K562 treated with DMSO at 1 percent for 12 hours (cell line): ENCODE results near the gene SHTN1. TPM values are rescaled to one million over a fixed set of nuclear protein-coding genes. Genes with fewer than 3 reads are reported as not detected.

Experiments used
- total RNA-seq: library from RNA; unstranded; fragments of 300-600 nt; gene quantifications from 2 replicates; pipeline ENCODE4 v1.2.3, GENCODE V29; 2022; ENCODE audit not compliant: insufficient read depth

The SHTN1 gene, protein sequence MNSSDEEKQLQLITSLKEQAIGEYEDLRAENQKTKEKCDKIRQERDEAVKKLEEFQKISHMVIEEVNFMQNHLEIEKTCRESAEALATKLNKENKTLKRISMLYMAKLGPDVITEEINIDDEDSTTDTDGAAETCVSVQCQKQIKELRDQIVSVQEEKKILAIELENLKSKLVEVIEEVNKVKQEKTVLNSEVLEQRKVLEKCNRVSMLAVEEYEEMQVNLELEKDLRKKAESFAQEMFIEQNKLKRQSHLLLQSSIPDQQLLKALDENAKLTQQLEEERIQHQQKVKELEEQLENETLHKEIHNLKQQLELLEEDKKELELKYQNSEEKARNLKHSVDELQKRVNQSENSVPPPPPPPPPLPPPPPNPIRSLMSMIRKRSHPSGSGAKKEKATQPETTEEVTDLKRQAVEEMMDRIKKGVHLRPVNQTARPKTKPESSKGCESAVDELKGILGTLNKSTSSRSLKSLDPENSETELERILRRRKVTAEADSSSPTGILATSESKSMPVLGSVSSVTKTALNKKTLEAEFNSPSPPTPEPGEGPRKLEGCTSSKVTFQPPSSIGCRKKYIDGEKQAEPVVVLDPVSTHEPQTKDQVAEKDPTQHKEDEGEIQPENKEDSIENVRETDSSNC
- total RNA-seq: 4.9 and 18.1 TPM in 2 replicates

DNA sequence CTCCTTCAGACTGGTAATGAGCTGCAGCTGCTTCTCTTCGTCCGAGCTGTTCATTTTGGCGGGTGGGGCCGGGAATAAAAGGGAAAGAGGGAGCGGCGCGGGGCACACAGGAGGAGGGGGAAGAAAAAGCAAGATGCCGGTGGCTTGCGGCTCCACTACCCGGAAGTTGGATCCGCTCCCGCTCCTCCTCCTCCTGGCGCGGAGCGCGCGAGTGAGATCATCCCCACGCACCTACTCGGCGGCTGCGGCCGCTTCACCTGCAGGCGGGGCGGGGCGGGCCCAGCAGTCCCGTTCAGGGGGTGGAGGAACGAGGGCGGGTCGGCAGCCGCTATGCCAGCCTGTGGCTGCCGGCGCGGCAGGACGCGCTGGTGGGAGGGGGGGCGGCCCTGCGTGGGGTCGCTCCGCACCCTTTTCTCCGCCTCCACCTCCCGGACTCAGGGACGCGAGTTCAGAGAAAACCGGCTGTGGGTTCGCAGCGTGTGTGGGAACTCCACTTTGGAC lies at the start of gene SHTN1:
TSS of gene SHTN1 (minus strand) at position 162 of the 501 bp plus-strand sequence. CDS start at position 54, 108 bp downstream.

DNA sequence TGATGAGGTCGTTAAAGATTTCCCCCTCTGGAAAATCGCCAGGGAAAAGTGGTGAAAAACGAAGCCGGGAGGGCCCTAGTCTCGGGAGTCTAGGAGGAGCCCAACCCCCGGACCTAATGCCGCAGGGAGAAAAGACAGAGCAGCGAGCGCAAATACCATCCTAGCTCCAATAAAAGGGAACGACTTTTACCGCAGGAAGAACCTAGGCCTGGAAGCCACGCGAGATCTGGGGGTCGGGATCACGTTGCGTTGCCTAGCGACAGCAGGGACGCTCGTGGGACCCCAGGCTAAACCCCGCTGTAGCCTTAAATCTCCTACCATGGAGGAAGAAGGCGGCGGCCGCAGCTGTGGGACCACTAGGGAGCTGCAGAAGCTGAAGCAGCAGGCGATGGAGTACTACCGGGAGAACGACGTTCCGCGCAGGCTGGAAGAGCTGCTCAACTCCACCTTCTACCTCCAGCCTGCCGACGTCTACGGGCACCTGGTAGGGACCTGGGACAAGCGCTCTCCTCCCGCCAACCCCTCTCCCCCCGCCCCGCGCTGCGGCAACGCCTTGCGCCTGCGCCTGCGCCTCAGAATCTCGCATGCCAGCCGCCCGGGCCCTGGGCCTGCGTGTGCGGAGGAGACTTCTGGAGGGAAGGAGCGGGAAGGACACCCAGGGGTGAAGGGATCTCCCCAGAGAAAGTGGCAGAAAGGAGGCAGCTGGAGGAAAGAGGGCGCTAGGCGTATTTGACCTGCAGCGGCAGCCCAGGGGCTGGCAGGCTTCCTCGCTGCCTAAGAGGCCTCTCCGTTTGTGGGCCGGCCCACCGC lies 155.5 kb downstream of the SHTN1 start, which contains the start of gene ENO4:
TSS of gene ENO4 (plus strand) at position 252 of the 810 bp plus-strand sequence. CDS start at position 320, 68 bp downstream.

Other genes with a start within 250 kb of the SHTN1 start
- not detected in 2 replicates for gene ENO4, start 155.7 kb downstream of the SHTN1 start, total RNA-seq
- gene VAX1, start 133.1 kb upstream of the SHTN1 start, total RNA-seq: not detected in 2 replicates
- gene KCNK18, start 192.3 kb upstream of the SHTN1 start, total RNA-seq: not detected in 2 replicates
- 0.26 and 0.52 TPM in 2 replicates for gene SLC18A2, start 235.9 kb upstream of the SHTN1 start, total RNA-seq